HCT116 (cell line): ENCODE results near the gene ZBTB16. TPM values are rescaled to one million over a fixed set of nuclear protein-coding genes. Genes with fewer than 3 reads are reported as not detected.

Experiments
- ATAC-seq: fragments of 200-7000 bp; cut with Tn5 transposase; 2 replicates; pipeline ENCODE4 v1.9.1; 2020; ENCODE audit warnings: mild to moderate bottlenecking, moderate library complexity
- BruUV-seq: library from RNA; stranded (reverse); fragments of 400-500 nt; replicated peaks from 2 replicates; lab custom pipeline; 2021; lab: Mats Ljungman, UMichigan
- CTCF ChIA-PET: fragments of 300-600 bp; sonication (Branson Sonifier 250); formaldehyde crosslinking; loops from one replicate; lab custom pipeline; 2021; ENCODE audit warnings: antibody characterized with exemption; lab: Charles Lee
- POLR2A ChIA-PET: fragments of 300-600, 350-600 bp; sonication (Branson Sonifier 250); formaldehyde crosslinking; loops from one replicate; lab custom pipeline; 2021; ENCODE audit warnings: antibody characterized with exemption; lab: Charles Lee
- RAD21 ChIA-PET, 2 experiments: fragments of 300-600 bp; sonication (Branson Sonifier 250); formaldehyde crosslinking; loops; one replicate each; lab custom pipeline; 2023; ENCODE audit warnings: low total read pairs in 2 of 2; ENCODE audit not compliant: uncharacterized antibody in 2 of 2, unreplicated experiment in 2 of 2, low non-redundant PET in 1 of 2; lab: Charles Lee
- DNase-seq: peaks from one replicate; pipeline ENCODE4 v3.0.0-alpha.2; 2010; ENCODE audit warnings: low read depth, low spot score
- H2AFZ ChIP-seq: fragments of 200-600 bp; shearing (Covaris generic), sonication (generic); 2 replicates; pipeline ENCODE4 v1.6.1; 2017; ENCODE audit warnings: low read depth, mixed run types, mixed read lengths, antibody characterized with exemption, low read length; ENCODE audit not compliant: poor library complexity, severe bottlenecking
- H3K27ac ChIP-seq: 2 replicates; pipeline ENCODE4 v1.5.1; 2012; ENCODE audit warnings: low read depth, low read length
- H3K27me3 ChIP-seq: fragments of 200-600 bp; sonication (generic); 2 replicates; pipeline ENCODE4 v1.6.1; 2016; ENCODE audit warnings: mixed run types, low read length, mixed read lengths; ENCODE audit not compliant: insufficient read depth
- H3K36me3 ChIP-seq, 2 experiments: fragments of 200-500 bp in 1 of 2; fragments of 200-600 bp in 1 of 2; sonication (Bioruptor generic) in 1 of 2; sonication (generic) in 1 of 2; 2 replicates each; pipeline versions ENCODE4 v1.5.1 to v1.6.1; 2014 to 2016; ENCODE audit warnings: low read length in 2 of 2, inconsistent platforms in 1 of 2, mixed read lengths in 1 of 2, mixed run types in 1 of 2; ENCODE audit not compliant: insufficient read depth in 2 of 2, control insufficient read depth in 1 of 2
- H3K4me1 ChIP-seq, 2 experiments: fragments of 200-600 bp in 1 of 2; sonication (generic) in 1 of 2; 2 replicates each; pipeline versions ENCODE4 v1.5.1 to v1.6.1; 2012 to 2017; ENCODE audit warnings: low read length in 2 of 2, inconsistent platforms in 1 of 2, mild to moderate bottlenecking in 1 of 2, mixed read lengths in 1 of 2, mixed run types in 1 of 2, moderate library complexity in 1 of 2; ENCODE audit not compliant: insufficient read depth in 2 of 2, control insufficient read depth in 1 of 2
- H3K4me2 ChIP-seq: fragments of 200-600 bp; sonication (generic); 2 replicates; pipeline ENCODE4 v1.6.1; 2017; ENCODE audit warnings: mixed run types, low read length, mixed read lengths
- H3K4me3 ChIP-seq, 2 experiments: fragments of 200-600 bp in 1 of 2; sonication (generic) in 1 of 2; replicated peaks in 1 of 2; 2 replicates each; pipeline ENCODE4 v1.5.1; 2011 to 2016; ENCODE audit warnings: low read length in 2 of 2, control low read depth in 1 of 2, low read depth in 1 of 2, mild to moderate bottlenecking in 1 of 2, mixed read lengths in 1 of 2, mixed run types in 1 of 2
- H3K79me2 ChIP-seq: fragments of 200-600 bp; sonication (generic); 2 replicates; pipeline ENCODE4 v1.6.1; 2017; ENCODE audit warnings: mild to moderate bottlenecking, mixed run types, low read length, moderate library complexity, mixed read lengths; ENCODE audit not compliant: insufficient read depth
- H3K9ac ChIP-seq: fragments of 200-600 bp; sonication (generic); 2 replicates; pipeline ENCODE4 v1.6.1; 2016; ENCODE audit warnings: low read length, mixed read lengths
- H3K9me2 ChIP-seq: fragments of 200-600 bp; sonication (generic), shearing (Covaris generic); 2 replicates; pipeline ENCODE4 v1.6.1; 2017; ENCODE audit warnings: mixed run types, mild to moderate bottlenecking, moderate library complexity; ENCODE audit not compliant: insufficient read depth
- H3K9me3 ChIP-seq, 2 experiments: fragments of 200-500 bp in 1 of 2; fragments of 200-600 bp in 1 of 2; sonication (Bioruptor generic) in 1 of 2; sonication (generic) in 1 of 2; 2 replicates each; pipeline ENCODE4 v1.6.1; 2014 to 2017; ENCODE audit warnings: low read length in 2 of 2, mixed read lengths in 2 of 2, inconsistent platforms in 1 of 2, low read depth in 1 of 2, mild to moderate bottlenecking in 1 of 2, mixed run types in 1 of 2, moderate library complexity in 1 of 2; ENCODE audit not compliant: control insufficient read depth in 1 of 2, insufficient read depth in 1 of 2
- H4K20me1 ChIP-seq: fragments of 200-600 bp; sonication (generic), shearing (Covaris generic); 2 replicates; pipeline ENCODE4 v1.6.1; 2017; ENCODE audit warnings: mixed run types, mild to moderate bottlenecking, moderate library complexity; ENCODE audit not compliant: insufficient read depth
- CTCF ChIP-seq, 3 experiments: fragments of 200-600 bp in 1 of 3; sonication (generic) in 1 of 3; IDR thresholded peaks in 2 of 3; conservative IDR thresholded peaks in 1 of 3; 2 replicates each; pipeline ENCODE4 v1.5.1; 2012 to 2017; ENCODE audit warnings: low read depth in 2 of 3, low read length in 2 of 3, antibody characterized with exemption in 1 of 3, borderline replicate concordance in 1 of 3, control low read depth in 1 of 3, mild to moderate bottlenecking in 1 of 3, mixed read lengths in 1 of 3, mixed run types in 1 of 3, moderate library complexity in 1 of 3; ENCODE audit not compliant: insufficient read depth in 1 of 3
- EGR1 ChIP-seq: IDR thresholded peaks from 2 replicates; pipeline ENCODE4 v1.6.1; 2012; ENCODE audit warnings: low read depth
- FOSL1 ChIP-seq: IDR thresholded peaks from 2 replicates; pipeline ENCODE4 v1.6.1; 2012; ENCODE audit warnings: low read depth
- MAX ChIP-seq: IDR thresholded peaks from 2 replicates; pipeline ENCODE4 v1.6.1; 2012
- POLR2A ChIP-seq: IDR thresholded peaks from 2 replicates; pipeline ENCODE4 v1.7.0; 2011; ENCODE audit warnings: borderline replicate concordance; ENCODE audit not compliant: insufficient read depth, insufficient read length; ENCODE audit errors: extremely low read depth
- POLR2AphosphoS5 ChIP-seq: IDR thresholded peaks from 2 replicates; pipeline ENCODE4 v1.6.1; 2011; ENCODE audit warnings: mild to moderate bottlenecking, low read depth, low read length, moderate library complexity
- RAD21 ChIP-seq: IDR thresholded peaks from 2 replicates; pipeline ENCODE4 v1.6.1; 2012; ENCODE audit warnings: low read depth, mild to moderate bottlenecking
- SIN3A ChIP-seq: IDR thresholded peaks from 2 replicates; pipeline ENCODE4 v1.6.1; 2012; ENCODE audit warnings: low read depth
- SP1 ChIP-seq: IDR thresholded peaks from 2 replicates; pipeline ENCODE4 v1.6.1; 2012; ENCODE audit warnings: low read depth
- TCF7L2 ChIP-seq: IDR thresholded peaks from 2 replicates; pipeline ENCODE4 v1.7.0; 2011; ENCODE audit warnings: borderline replicate concordance, inconsistent platforms; ENCODE audit not compliant: insufficient read depth, insufficient read length; ENCODE audit errors: extremely low read depth
- ZBTB33 ChIP-seq: IDR thresholded peaks from 2 replicates; pipeline ENCODE4 v1.6.1; 2011; ENCODE audit warnings: mild to moderate bottlenecking, low read length, moderate library complexity; ENCODE audit not compliant: insufficient replicate concordance; ENCODE audit errors: extremely low read depth
- ZFX ChIP-seq: fragments of 450-650 bp; IDR thresholded peaks from 2 replicates; pipeline ENCODE4 v1.6.1; 2017
- intact Hi-C: fragments of 100-400 bp; cut with micrococcal nuclease; formaldehyde crosslinking; loops from 2 replicates; pipeline ENCODE4 v1.10.0; 2022
- total RNA-seq: library from RNA; stranded (reverse); gene quantifications from one replicate; pipeline ENCODE4 v1.2.1, GENCODE V29; 2021; ENCODE audit not compliant: unreplicated experiment

Gene ZBTB16
- total RNA-seq, 1 experiment from 2014 or later: 0.30 TPM

GRCh38 chr11:114159802-114160632 lies 100.5 kb downstream of the ZBTB16 start:
- Histone ChIP-seq H3K27ac (no peak overlapping the region), H3K9me2 (no peaks in the 10 kb centered on the region), H3K4me2 (peak overlapping the region; percentile 60), H3K9me3 (no peaks in the 10 kb centered on the region), H3K4me3 (peak overlapping the region; percentile 5 to 8; a peak in 1 of 4 replicates), H3K27me3 (peaks cover 71% of the 10 kb centered on the region), H3K79me2 (no peaks in the 10 kb centered on the region), H2AFZ (peak overlapping the region; percentile 32), H3K4me1 (peaks cover 17 to 21% of the 10 kb centered on the region in 2 experiments), H3K36me3 (no peaks in the 10 kb centered on the region), H3K9ac (no peak overlapping the region), H4K20me1 (no peaks in the 10 kb centered on the region)
- TF ChIP-seq POLR2AphosphoS5: peak; percentile 72
- TF ChIP-seq TCF7L2: peak; percentile 24
- TF ChIP-seq MAX: peak; percentile 26; the same call in 1 of the 2 replicates
- TF ChIP-seq SP1: peak; percentile 66; the same call in 1 of the 2 replicates
- no peak for TF ChIP-seq EGR1
- no peak for TF ChIP-seq POLR2A
- TF ChIP-seq SIN3A: no peak
- TF ChIP-seq CTCF (IDR thresholded peaks at IDR 0.05 in 2 of 3, conservative IDR thresholded peaks at IDR 0.05 in 1 of 3; ENCODE audit: borderline replicate concordance in 1 of 3, insufficient read depth in 1 of 3, low read depth in 2 of 3, low read length in 2 of 3): no peak
- TF ChIP-seq ZBTB33: peak; percentile 17
- no peak for TF ChIP-seq ZFX
- TF ChIP-seq FOSL1: no peak
- 0 out of 2 replicates have a peak, but pooled peaks have one; percentile 13 for TF ChIP-seq RAD21
- ChIA-PET POLR2A (no interaction called here), RAD21 (no interaction called here), CTCF (no interaction called here)
- peak; percentile 85 for ATAC-seq
- peak; percentile 68 for DNase-seq
- no TSS peak for BruUV-seq
- intact Hi-C loops: loop anchor here (5.0 to 10.0 kb wide), 2 partner anchors 123 to 255 kb away; partner anchors contain the start of gene HTR3B
